Small intestine (tissue), 7 donors: Measurements from ENCODE around the gene RAB27A. TPM values are rescaled to one million over a fixed set of nuclear protein-coding genes. Genes with fewer than 3 reads are reported as not detected.

Experiments used
- DNase-seq, 2 donors: peaks; one replicate each; pipeline versions ENCODE4 v3.0.0 to v3.0.0-alpha.2; 2013
- FAIRE-seq: peaks from 2 replicates; lab custom pipeline; 2012; peaks lifted over from hg19 to GRCh38; lab: Jason Lieb, UNC
- H3K27ac ChIP-seq, 3 donors: one replicate each; pipeline ENCODE4 v1.5.1; 2013; ENCODE audit warnings: low read length in 2 of 3, mild to moderate bottlenecking in 2 of 3, control low read depth in 1 of 3, inconsistent platforms in 1 of 3, low read depth in 1 of 3, moderate library complexity in 1 of 3
- H3K27me3 ChIP-seq, 3 donors: one replicate each; pipeline ENCODE4 v1.6.1; 2013; ENCODE audit warnings: low read length in 3 of 3, inconsistent platforms in 1 of 3; ENCODE audit not compliant: control insufficient read depth in 3 of 3, insufficient read depth in 3 of 3
- H3K36me3 ChIP-seq, 3 donors: one replicate each; pipeline ENCODE4 v1.6.1; 2013; ENCODE audit warnings: low read length in 3 of 3, inconsistent platforms in 1 of 3, low read depth in 1 of 3, mild to moderate bottlenecking in 1 of 3, moderate library complexity in 1 of 3; ENCODE audit not compliant: control insufficient read depth in 3 of 3, insufficient read depth in 2 of 3
- H3K4me1 ChIP-seq, 3 donors: one replicate each; pipeline ENCODE4 v1.6.1; 2013; ENCODE audit warnings: low read length in 2 of 3, inconsistent platforms in 1 of 3, low read depth in 1 of 3, mild to moderate bottlenecking in 1 of 3, moderate library complexity in 1 of 3; ENCODE audit not compliant: control insufficient read depth in 3 of 3, insufficient read depth in 2 of 3
- H3K4me3 ChIP-seq, 3 donors: one replicate each; pipeline ENCODE4 v1.5.1; 2013; ENCODE audit warnings: low read length in 3 of 3, control low read depth in 1 of 3, inconsistent platforms in 1 of 3, low read depth in 1 of 3, mild to moderate bottlenecking in 1 of 3, moderate library complexity in 1 of 3
- H3K9me3 ChIP-seq, 2 donors: one replicate each; pipeline ENCODE4 v1.6.1; 2013; ENCODE audit warnings: low read depth in 1 of 2, low read length in 1 of 2; ENCODE audit not compliant: control insufficient read depth in 2 of 2, insufficient read depth in 1 of 2
- WGBS, 3 donors: extraction: QIAGEN DNeasy Blood & Tissue Kit; methylation state at CpG; one replicate each; pipeline ENCODE4 v1.1.7; 2013; 5-methylcytosine and 5-hydroxymethylcytosine counted together
- polyA plus RNA-seq, 4 donors: library from polyadenylated mRNA; stranded (reverse) in 3 of 4; unstranded in 1 of 4; fragments of 200-250 nt in 3 of 4; fragments of 120-200 nt in 1 of 4; gene quantifications; one replicate each; pipeline versions ENCODE4 v1.2.1 to v1.2.3, GENCODE V29; 2013
- donor health status: healthy with polysubstance abuse.
- donor health status: control.
- donor health status: control.
- donor health status: Bipolar disorder and iron deficiency.
- donor health status: healthy.

Gene RAB27A
- polyA plus RNA-seq, 4 donors, result 24.8 to 52.3 (median 32.9) TPM

DNA sequence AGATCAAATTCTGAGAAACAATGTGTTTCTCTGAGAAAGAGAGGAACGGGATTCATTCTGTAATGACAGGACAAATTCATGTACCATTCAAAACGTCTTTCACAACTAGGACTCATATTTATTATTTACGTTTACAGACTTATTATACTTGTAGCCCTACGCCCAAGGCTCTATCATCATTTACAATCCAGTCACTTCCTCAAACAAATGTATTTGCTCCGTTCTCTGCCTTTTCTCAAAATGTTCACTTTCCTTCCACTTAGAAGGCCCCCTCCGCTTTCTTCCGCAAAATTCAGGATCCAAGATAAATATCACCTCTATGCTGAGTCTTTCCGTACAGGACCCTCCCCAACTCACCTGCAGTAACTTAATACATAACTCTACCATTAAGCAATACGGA, 93.6 kb downstream of the RAB27A start:
- Histone ChIP-seq H3K4me3 (peak overlapping the region; percentile 66 to 91 (median 74)), H3K9me3 (no peaks in the 10 kb centered on the region), H3K36me3 (peaks cover 0 to 2% (median 0%) of the 10 kb centered on the region in 3 donors), H3K27ac (peak overlapping the region; percentile 75 to 95 (median 94)), H3K27me3 (no peaks in the 10 kb centered on the region), H3K4me1 (peaks cover 0 to 12% (median 4%) of the 10 kb centered on the region in 3 donors)
- 0 to 1% (median 0%) methylated on average over 9 of the region's 9 CpGs for WGBS, 3 donors
- DNase-seq (peak in 1 of 2 donors; percentile 7), FAIRE-seq (no peak)

DNA sequence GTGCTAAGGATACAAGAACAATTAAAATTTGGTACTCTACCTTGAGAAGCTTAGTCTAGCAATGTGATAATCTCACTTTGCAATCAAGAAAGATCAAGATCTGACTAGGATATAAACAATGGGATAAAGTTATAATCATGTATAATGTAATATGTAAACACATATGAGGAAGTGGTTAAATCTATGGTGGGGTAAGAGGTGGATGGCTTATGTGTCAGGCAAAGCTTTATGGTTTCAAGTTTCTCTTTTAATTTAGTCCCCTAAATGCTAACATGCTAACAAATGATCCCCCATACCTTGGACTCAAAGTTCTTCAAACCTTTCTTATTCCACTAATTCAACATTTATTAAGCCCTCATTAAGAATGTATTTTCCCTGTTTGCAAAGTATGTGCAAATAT, 95.4 kb downstream of the RAB27A start:
- H3K4me3 ChIP-seq, result no peak overlapping the region
- DNase-seq (no peak), FAIRE-seq (no peak)
- peaks cover 0 to 12% (median 4%) of the 10 kb centered on the region in 3 donors for H3K4me1 ChIP-seq
- peaks cover 0 to 9% (median 0%) of the 10 kb centered on the region in 3 donors for H3K36me3 ChIP-seq
- no peaks in the 10 kb centered on the region for H3K27me3 ChIP-seq
- H3K27ac ChIP-seq, result no peak overlapping the region
- H3K9me3 ChIP-seq, result no peaks in the 10 kb centered on the region

DNA sequence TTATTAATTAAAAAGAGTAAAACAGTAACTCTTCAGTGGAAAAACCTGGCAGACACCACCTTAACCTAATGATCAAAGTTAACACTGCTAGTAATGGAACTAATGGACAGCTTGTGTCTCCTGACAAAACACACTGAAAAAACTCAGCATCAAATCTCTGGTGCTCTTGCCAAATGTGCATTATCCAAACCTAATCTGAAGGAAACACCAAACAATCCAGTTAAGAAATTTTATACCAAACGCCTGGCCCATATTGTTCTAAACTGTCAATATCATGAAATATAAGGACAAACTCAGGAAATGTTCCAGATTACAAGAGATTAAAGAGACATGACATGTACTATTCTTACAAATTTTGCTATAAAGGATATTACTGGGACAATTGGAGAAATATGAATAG, 103.3 kb downstream of the RAB27A start:
- no peak for FAIRE-seq
- peaks cover 2 to 9% (median 9%) of the 10 kb centered on the region in 3 donors for H3K36me3 ChIP-seq

DNA sequence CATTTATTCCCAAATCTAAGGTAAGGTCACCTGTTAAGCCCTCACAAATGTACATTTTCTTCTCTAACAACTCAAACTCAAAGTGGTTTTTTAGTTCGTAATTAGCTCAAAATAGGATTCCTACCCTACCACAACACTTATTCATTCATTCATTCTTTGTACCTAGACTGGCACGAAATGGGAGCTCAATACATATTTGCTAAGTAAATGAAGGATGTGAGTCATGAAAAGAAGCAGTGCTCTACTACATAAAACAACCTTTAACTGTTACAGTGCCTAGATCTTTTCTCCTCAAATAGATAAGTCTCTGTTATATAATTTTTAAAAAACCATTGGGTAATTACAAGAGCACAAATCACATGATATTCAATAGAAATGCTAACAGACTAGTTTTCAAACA, 105.9 kb downstream of the RAB27A start:
- DNase-seq (no peak), FAIRE-seq (no peak)
- Histone ChIP-seq H3K4me3 (no peak overlapping the region), H3K4me1 (no peaks in the 10 kb centered on the region), H3K9me3 (no peaks in the 10 kb centered on the region), H3K36me3 (peaks cover 2 to 14% (median 5%) of the 10 kb centered on the region in 3 donors), H3K27ac (no peak overlapping the region), H3K27me3 (no peaks in the 10 kb centered on the region)
- 89 to 91% (median 90%) methylated on average over 2 of the region's 2 CpGs for WGBS, 3 donors

More for the DNA sequence above, 103.3 kb downstream of the RAB27A start:
- Histone ChIP-seq H3K27me3 (no peaks in the 10 kb centered on the region), H3K27ac (no peak overlapping the region), H3K4me1 (no peaks in the 10 kb centered on the region), H3K4me3 (no peak overlapping the region), H3K9me3 (no peaks in the 10 kb centered on the region)
- no peak for DNase-seq
- WGBS, 3 donors, result 76 to 89% (median 88%) methylated on average over 1 of the region's 1 CpG

DNA sequence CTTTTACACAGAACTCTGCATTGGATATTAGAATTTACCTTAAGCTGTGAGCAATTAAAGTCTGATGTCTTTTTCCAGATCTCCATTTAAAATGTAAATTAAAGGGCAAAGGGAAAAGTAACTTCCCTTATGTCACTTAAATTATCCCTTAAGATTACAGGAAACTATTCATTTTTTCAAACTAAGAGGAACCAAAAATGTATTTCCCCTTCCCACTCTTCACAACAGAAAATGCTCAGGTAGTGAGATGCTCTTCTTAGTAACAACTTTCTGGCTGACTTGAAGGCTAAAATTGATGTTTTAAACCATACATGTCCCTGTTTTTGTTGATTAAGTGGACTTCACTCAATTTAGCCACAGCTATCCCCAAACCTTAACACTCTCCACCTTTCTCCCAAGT, 110.5 kb downstream of the RAB27A start:
- FAIRE-seq (no peak), DNase-seq (no peak)
- Histone ChIP-seq H3K36me3 (peaks cover 2 to 17% (median 8%) of the 10 kb centered on the region in 3 donors), H3K9me3 (no peaks in the 10 kb centered on the region), H3K4me3 (no peak overlapping the region), H3K27me3 (no peaks in the 10 kb centered on the region), H3K4me1 (no peaks in the 10 kb centered on the region), H3K27ac (no peak overlapping the region)

DNA sequence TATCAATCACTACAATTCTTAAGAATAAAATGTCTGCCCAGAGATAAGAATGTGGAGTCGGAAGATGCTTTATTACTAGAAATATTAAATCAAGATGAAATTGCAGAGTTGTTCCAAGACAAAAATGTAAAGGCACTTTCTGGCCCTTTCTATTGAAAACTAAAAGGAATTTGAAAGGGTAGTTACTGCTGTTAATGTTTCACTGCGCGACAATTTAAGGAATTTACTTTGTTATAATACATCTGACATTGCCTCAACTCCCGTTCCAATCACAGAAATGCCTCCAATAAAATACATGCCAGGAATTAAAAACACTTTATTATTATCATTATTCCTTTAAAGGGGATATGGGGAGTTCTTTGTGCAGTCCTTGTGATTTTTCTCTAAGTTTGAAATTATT, 119.3 kb downstream of the RAB27A start:
- DNase-seq (no peak), FAIRE-seq (no peak)
- Histone ChIP-seq H3K27me3 (no peaks in the 10 kb centered on the region), H3K36me3 (peaks cover 0 to 3% (median 0%) of the 10 kb centered on the region in 3 donors), H3K4me1 (no peaks in the 10 kb centered on the region), H3K9me3 (no peaks in the 10 kb centered on the region), H3K4me3 (no peak overlapping the region), H3K27ac (no peak overlapping the region)
- 55 to 71% (median 67%) methylated on average over 4 of the region's 4 CpGs for WGBS, 3 donors

DNA sequence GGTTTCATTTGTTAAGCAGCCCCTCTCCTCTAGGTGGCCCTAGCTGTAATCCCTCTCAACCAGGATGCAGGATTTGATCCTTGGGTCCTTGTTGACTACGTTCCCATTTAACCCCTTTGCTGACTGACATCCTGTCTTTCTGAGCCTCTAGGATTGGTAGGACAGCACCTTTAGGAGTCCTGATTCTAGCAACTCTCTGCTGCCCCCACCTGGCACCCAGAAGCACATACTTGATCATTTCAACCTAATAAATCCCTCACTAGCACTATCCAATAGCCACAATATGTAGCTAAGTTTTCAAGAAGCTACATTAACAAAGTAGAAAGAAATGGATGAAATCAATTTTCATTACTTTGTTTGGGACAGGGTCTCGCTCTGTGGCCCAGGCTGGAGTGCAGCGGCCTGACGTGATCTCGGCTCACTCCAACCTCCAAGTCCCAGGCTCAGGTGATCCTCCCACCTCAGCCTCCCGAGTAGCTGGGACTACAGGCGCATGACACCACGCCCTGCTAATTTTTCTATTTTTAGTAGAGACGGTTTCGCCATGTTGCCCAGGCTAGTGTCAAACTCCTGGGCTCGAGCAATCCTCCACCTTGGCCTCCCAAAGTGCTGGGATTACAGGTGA, 121.2 kb downstream of the RAB27A start:
- no peaks in the 10 kb centered on the region for H3K36me3 ChIP-seq
- WGBS, 3 donors, result 71 to 74% (median 73%) methylated on average over 11 of the region's 11 CpGs
- no peak for FAIRE-seq

DNA sequence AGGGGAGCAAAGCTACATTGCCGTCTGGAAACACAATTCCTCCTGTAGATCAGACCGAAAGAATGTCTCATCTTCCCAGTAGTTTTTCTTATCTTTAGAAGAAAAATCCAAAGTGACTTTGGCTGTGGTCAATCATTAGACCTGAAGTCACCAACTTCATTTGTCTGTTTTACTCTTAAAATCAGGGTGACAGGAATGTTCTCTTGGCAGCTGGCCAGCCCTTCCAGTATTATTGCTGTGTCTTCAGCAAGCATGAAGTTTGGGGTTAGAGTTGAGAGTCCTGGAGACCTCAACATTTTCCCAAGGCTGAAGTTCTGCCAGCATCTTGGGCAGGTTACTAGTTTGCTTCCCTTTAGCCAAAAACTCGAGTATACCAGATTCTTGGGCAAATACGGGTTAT, 125.3 kb downstream of the RAB27A start:
- Histone ChIP-seq H3K4me1 (no peaks in the 10 kb centered on the region), H3K27ac (no peak overlapping the region), H3K27me3 (no peaks in the 10 kb centered on the region), H3K9me3 (no peaks in the 10 kb centered on the region), H3K4me3 (no peak overlapping the region), H3K36me3 (no peaks in the 10 kb centered on the region)
- FAIRE-seq, result no peak
- 72 to 86% (median 77%) methylated on average over 4 of the region's 4 CpGs for WGBS, 3 donors
- DNase-seq, result no peak

More for the DNA sequence above, 121.2 kb downstream of the RAB27A start:
- H3K9me3 ChIP-seq, result no peaks in the 10 kb centered on the region
- no peak overlapping the region for H3K4me3 ChIP-seq
- DNase-seq, result peak; percentile 61 to 68
- H3K27me3 ChIP-seq, result no peaks in the 10 kb centered on the region
- no peak overlapping the region for H3K27ac ChIP-seq
- no peaks in the 10 kb centered on the region for H3K4me1 ChIP-seq
